ENCODE data around the gene PDZD7. TPM values are rescaled to one million over a fixed set of nuclear protein-coding genes. Genes with fewer than 3 reads are reported as not detected.
A peak's percentile ranks its signal among the peaks of the same experiment; 100 is the strongest.

Gene PDZD7
- total and polyA plus RNA-seq, 2 of the 8 experiments (the other 6 are each of a cell fraction or from before 2014, with no cell fraction given), result 0.88 to 1.6 TPM

GRCh38 chr10:101032637-101033224, 1.8 kb upstream of the PDZD7 start:
- H3K4me1 ChIP-seq (replicated peaks in 1 of 4; ENCODE audit: control insufficient read depth in 3 of 4, insufficient read depth in 4 of 4, low read length in 3 of 4), result peaks cover 0 to 26% (median 21%) of the 10 kb centered on the region in 4 experiments; a peak in 6 of 7 replicates
- H2BK20ac ChIP-seq (ENCODE audit: low read length), result no peak overlapping the region
- H2BK120ac ChIP-seq (replicated peaks; ENCODE audit: low read depth, low read length), result no peak overlapping the region
- H3K4me2 ChIP-seq (ENCODE audit: insufficient read depth in 1 of 2, low read depth in 2 of 2, low read length in 2 of 2), result peak overlapping the region; percentile 91 to 99
- H3K79me1 ChIP-seq (ENCODE audit: low read depth, low read length), result no peaks in the 10 kb centered on the region; the same call in 1 of the 2 replicates
- H3K23ac ChIP-seq (ENCODE audit: insufficient read length), result no peak overlapping the region
- H3K4me3 ChIP-seq (ENCODE audit: extremely low read depth in 1 of 4, insufficient read depth in 2 of 4, low read depth in 3 of 4, low read length in 4 of 4), result peak overlapping the region; percentile 41 to 66 (median 58); a peak in 7 of 8 replicates
- H4K20me1 ChIP-seq (replicated peaks in 1 of 2; ENCODE audit: control insufficient read depth in 1 of 2, insufficient read depth in 2 of 2, low read length in 2 of 2), result peaks cover 0 to 3% of the 10 kb centered on the region in 2 experiments
- H2BK15ac ChIP-seq (ENCODE audit: low read length), result no peak overlapping the region
- H3K23me2 ChIP-seq (ENCODE audit: low read depth, low read length), result peaks cover 17% of the 10 kb centered on the region
- ChIA-PET POLR2A (ENCODE audit: partially characterized antibody) (interaction anchor here (2.0 to 2.2 kb wide), 2 partner anchors 22 to 36 kb away, joined by 6 to 7 read pairs; no protein-coding TSS in a partner anchor), CTCF (ENCODE audit: partially characterized antibody) (interaction anchor here (0.7 to 51.8 kb wide), 9 partner anchors 7 to 111 kb away, joined by 3 to 2176 read pairs (median 28); partner anchors contain the start of gene KAZALD1)
- no peak for FAIRE-seq
- no peak overlapping the region for H3K56ac ChIP-seq (replicated peaks; ENCODE audit: insufficient read length, low read depth, low read length)
- H3K9me3 ChIP-seq (ENCODE audit: insufficient read depth in 2 of 2, low read depth in 1 of 2, low read length in 1 of 2), result no peaks in the 10 kb centered on the region
- H4K8ac ChIP-seq (ENCODE audit: extremely low read depth, insufficient read depth, low read length), result no peak overlapping the region
- H3K9ac ChIP-seq (replicated peaks in 1 of 4; ENCODE audit: extremely low read depth in 1 of 4, low read depth in 3 of 4, low read length in 3 of 4), result peak overlapping the region in 2 of 4 experiments; percentile 5 to 13; a peak in 1 of 7 replicates
- no peak overlapping the region for H2BK5ac ChIP-seq (ENCODE audit: low read depth, low read length)
- WGBS, 2 experiments (ENCODE audit: extremely low coverage in 1 of 2, insufficient coverage in 1 of 2, insufficient read length in 1 of 2, insufficient replicate concordance in 2 of 2, low coverage in 1 of 2, low lambda C conversion rate in 2 of 2, missing lambda C conversion rate in 1 of 2), result 51% methylated on average over 6 of the region's 6 CpGs; no CpG with 5 or more reads in 1 of the 2 experiments
- no peaks in the 10 kb centered on the region for H3K79me2 ChIP-seq (ENCODE audit: control insufficient read depth in 1 of 2, insufficient read depth in 2 of 2, low read length in 2 of 2)
- no peak for DNase-seq (ENCODE audit: low read depth in 1 of 2, low spot score in 2 of 2)
- H3K27me3 ChIP-seq (replicated peaks in 1 of 4; ENCODE audit: control insufficient read depth in 3 of 4, extremely low read depth in 1 of 4, insufficient read depth in 3 of 4, low read length in 3 of 4), result peaks cover 1 to 45% (median 37%) of the 10 kb centered on the region in 4 experiments
- H2BK12ac ChIP-seq (ENCODE audit: low read depth, low read length), result 0 out of 2 replicates have a peak overlapping the region, but pooled peaks have one; percentile 18
- H4K91ac ChIP-seq (replicated peaks; ENCODE audit: insufficient read length, low read length), result no peak overlapping the region
- no peak overlapping the region for H2AFZ ChIP-seq (ENCODE audit: low read length)
- H3K18ac ChIP-seq (ENCODE audit: extremely low read depth, low read length), result no peak overlapping the region
- H3K36me3 ChIP-seq (ENCODE audit: control insufficient read depth in 2 of 4, insufficient read depth in 4 of 4, low read length in 3 of 4), result no peaks in the 10 kb centered on the region
- no peak overlapping the region for H2AK5ac ChIP-seq (ENCODE audit: low read depth, low read length)
- no peak overlapping the region for H4K5ac ChIP-seq (ENCODE audit: insufficient read length, low read depth, low read length)
- no peak overlapping the region for H3K4ac ChIP-seq (replicated peaks; ENCODE audit: insufficient read length, low read depth, low read length)
- no peak overlapping the region for H3K14ac ChIP-seq (ENCODE audit: insufficient read length)
- no peak overlapping the region for H3K27ac ChIP-seq (ENCODE audit: low read depth, low read length)
- TF ChIP-seq EP300 (IDR thresholded peaks at IDR 0.05; ENCODE audit: borderline replicate concordance in 1 of 2, low read depth in 2 of 2, low read length in 2 of 2), result no peak
- TF ChIP-seq CREB1 (IDR thresholded peaks at IDR 0.05), result no peak
- TF ChIP-seq HDAC2 (IDR thresholded peaks at IDR 0.05; ENCODE audit: borderline replicate concordance in 1 of 2, low read depth in 2 of 2, low read length in 2 of 2), result no peak
- TF ChIP-seq RXRA (IDR thresholded peaks at IDR 0.05; ENCODE audit: insufficient read depth, low read depth, low read length), result no peak
- TF ChIP-seq USF2 (IDR thresholded peaks at IDR 0.05; ENCODE audit: low read length), result no peak
- no peak for TF ChIP-seq SRF (IDR thresholded peaks at IDR 0.05; ENCODE audit: low read depth, low read length)
- TF ChIP-seq CBX5 (IDR thresholded peaks at IDR 0.05; ENCODE audit: low read depth, low read length), result no peak
- no peak for TF ChIP-seq RFX5 (IDR thresholded peaks at IDR 0.05; ENCODE audit: borderline replicate concordance, low read depth, low read length)
- no peak for TF ChIP-seq TCF12 (IDR thresholded peaks at IDR 0.05; ENCODE audit: low read depth, low read length)
- TF ChIP-seq TAF7 (optimal IDR thresholded peaks at IDR 0.05; ENCODE audit: borderline replicate concordance, low read depth, low read length), result no peak
- no peak for TF ChIP-seq JUND (IDR thresholded peaks at IDR 0.05; ENCODE audit: low read length)

Measured in H1 (cell line).